HG02852 (cell line): Measurements from ENCODE around the gene B9D1.

Experiments used
- ATAC-seq: cut with Tn5 transposase; IDR thresholded peaks from one replicate; pipeline ENCODE4 v1.9.1; 2021; ENCODE audit warnings: mild to moderate bottlenecking, moderate library complexity; ENCODE audit not compliant: unreplicated experiment

B9D1 gene

GRCh38 chr17:19388791-19389785, 26.6 kb upstream of the B9D1 start:
- no peak for ATAC-seq

GRCh38 chr17:19387921-19388521, 25.5 kb upstream of the B9D1 start:
- ATAC-seq, result no peak

DNA sequence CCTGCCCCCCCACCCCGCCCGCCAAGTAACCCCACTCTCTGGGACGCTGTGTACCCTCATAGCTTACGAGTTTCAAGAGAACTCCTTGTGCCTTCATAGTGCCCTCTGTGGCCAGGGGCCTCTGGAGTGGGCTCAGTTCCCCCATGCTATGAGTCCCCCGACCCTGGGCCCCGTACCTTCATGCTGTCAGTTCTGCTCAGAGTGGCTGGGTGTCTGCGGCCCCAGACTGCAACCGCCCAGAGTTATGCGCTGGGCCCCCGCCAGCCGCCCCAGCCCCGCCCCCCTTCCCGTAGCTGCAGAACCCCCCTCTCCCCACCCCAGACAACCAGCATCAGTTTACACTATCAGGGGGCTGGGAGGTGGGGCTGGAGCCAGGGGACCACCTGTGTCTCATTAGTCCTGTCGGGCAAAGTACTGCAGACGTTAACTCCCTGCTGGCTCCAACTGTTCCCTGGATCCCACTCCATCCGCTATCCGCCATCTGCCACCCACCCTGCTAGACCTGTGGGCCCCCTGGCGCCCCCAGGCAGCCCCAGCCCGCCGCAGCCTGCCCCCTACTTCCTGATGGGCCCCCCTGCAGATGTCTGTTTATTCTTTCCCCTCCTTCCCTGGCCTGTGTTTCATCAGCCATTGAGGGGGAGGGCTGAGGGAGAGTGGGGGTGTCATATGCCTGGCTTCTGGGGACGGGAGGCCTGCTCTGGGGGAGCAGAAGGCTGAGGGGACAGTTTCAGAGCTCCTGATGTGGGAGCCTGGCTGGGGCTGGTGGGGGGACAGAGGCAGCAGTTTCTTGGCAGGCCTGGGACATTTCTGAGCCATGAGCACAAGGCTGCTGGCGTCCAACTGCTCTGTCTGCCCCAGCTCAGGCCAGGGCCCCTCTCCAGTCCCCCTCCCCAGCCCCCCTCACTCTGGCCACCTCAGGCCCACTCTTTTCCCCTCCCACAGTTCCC, 24.7 kb upstream of the B9D1 start, which contains the start of gene MFAP4:
Gene MFAP4, minus strand, starts transcription at position 217 of the 947 bp plus-strand sequence. Its CDS starts 35 bp downstream, at position 182.
- ATAC-seq, result no peak

DNA sequence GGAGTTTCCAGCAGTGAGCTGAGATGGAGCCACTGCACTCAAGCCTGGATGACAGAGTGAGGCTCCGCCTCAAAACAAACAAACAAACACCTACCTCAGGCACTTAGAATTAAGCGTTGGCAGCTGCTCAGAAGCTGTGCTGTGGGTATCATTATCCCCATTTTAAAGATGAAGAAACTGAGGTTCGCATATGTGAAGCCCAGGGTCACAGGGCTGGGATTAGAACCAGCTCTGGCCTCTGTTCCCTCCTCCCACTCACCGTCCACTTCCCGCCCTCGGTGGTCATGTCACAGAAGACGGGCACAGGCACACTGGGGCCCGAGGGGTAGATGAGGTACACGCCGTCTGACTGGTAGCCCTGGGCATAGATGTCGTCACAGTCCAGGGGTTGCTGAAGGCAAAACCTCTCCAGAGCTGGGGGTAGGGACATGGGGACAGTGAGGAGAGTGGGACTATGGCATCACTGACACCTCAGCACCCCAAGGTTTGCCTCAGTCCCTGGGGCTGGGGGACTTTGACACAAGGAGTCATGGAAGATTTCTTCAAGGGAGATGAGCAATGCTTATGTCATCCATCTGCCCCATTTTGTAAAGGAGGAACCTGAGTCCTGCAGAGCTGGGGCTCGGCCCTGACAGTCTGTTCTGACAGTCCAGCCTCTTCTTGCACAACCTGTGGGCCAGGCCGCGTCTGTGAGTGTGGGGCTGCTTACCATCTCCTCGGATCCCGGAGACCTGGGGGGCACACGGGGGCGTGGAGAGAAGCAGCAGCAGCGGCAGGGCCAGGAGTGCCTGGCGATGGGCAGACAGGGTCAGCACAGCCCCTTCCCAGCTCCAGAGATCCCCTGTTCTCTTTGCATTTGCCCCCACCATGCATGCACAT, 23.8 kb upstream of the B9D1 start:
- no peak for ATAC-seq

- ATAC-seq, result no peak
Measured at GRCh38 chr17:19385521-19385983, 23.0 kb upstream of the B9D1 start.

DNA sequence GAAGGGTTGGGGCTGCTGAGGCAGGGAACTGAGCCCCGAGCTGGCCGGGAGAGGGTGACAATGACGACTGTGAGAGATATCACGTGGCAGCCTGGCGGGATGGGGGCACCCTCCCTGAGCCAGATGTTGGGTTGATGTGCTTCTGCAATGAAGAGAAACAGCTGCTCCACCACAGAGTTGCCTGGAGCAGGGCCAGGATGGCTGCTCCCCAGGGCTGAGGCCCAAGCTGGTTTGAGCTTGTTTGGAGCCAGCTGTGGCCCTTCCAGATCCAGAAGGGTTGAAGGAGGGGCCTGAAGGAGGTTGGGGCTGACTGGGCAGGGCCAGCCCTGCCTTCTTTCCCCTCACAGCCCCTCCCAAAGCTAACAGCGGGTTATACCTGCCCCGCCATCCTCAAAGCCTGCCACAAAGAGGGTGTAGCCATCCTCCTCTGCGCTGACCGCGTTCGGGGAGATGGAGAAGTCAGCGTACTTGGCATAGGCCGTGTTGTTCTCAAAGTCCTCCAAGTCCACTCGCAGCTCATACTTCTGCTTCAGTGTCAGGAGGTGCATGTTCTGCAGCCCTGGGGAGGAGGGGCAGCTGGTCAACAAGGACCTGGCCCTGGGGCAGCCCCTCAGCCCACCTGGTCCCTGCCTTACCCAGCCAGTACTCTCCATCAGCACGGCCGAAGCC, 22.3 kb upstream of the B9D1 start:
- no peak for ATAC-seq

DNA sequence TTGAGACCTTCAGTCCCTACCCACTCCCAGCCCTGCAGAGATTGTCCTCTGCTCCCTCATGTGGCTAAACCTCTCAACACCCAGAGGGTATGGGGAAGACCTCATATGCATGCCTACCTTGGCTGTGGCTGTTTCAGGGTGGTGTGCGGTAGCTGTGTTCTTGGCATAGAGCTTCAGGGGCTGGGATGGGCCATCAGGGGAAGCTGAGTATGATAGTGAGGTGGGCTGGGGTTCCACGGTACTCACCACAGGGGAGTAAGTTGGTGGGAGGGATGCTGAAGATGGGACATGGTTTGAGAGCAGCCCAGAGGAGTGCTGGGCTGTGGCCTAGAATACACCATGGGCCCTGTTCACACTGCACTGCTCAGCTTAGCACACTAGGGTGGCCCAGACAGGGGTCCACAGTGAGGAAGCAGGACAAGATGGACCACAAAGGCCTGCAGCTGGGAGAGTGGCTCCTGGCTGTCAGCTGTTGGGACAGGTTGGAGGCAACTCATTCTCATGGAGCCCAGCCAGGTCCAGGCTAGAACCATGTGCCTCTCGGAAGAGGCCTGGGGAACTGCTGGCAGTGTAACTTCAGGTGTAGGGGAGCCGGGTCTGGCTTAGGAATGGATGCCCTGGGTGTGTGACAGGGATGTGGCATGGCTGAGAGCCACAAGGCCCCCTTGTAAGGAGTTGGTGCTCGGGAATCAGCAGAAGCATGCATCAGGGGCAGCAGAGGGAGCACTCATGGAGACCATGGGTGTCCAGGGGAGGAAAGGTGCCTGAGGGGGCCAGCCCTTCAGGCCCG, 21.4 kb upstream of the B9D1 start:
- ATAC-seq, result no peak

DNA sequence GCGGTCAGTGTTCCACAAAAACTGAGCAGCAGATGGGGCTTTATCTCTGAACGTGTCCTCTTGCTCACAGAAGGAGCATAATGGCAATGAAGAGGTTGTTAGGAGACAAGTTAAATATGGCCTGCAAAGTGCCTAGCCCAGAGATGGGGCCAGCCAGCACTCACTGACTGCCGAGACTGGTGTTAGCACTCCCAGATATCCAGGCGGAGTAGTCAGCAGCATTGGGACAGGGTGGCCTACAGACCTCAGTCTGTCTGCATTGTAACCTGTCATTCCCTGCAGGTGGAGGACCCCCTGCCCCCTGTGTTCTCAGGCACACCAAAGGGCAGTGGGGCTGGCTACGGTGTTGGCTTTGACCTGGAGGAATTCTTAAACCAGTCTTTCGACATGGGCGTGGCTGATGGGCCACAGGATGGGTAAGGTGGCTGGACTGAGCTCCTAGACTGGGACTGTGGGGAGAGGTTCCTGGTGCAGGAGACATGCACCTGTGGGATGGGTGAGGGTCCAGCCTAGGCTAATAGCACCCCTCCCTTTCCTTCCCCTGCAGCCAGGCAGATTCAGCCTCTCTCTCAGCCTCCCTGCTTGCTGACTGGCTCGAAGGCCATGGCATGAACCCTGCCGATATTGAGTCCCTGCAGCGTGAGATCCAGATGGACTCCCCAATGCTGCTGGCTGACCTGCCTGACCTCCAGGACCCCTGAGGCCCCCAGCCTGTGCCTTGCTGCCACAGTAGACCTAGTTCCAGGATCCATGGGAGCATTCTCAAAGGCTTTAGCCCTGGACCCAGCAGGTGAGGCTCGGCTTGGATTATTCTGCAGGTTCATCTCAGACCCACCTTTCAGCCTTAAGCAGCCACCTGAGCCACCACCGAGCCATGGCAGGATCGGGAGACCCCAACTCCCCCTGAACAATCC, 20.3 kb upstream of the B9D1 start:
- ATAC-seq, result no peak

GRCh38 chr17:19381741-19382444, 19.4 kb upstream of the B9D1 start:
- ATAC-seq, result no peak

DNA sequence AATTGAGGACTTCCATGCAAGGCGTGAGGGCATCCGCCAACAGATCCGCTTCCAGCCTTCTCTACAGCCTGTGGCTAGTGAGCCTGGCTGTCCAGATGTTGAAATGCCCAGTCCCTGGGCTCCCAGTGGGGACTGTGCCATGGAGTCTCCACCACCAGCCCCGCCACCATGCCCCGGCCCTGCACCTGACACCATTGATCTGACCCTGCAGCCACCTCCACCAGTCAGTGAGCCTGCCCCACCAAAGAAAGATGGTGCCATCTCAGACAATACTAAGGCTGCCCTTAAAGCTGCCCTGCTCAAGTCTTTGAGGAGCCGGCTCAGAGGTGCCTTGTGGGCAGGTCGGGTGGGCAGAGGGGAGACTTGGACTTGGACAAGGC, 18.8 kb upstream of the B9D1 start:
- ATAC-seq, result no peak

GRCh38 chr17:19380481-19381301, 18.2 kb upstream of the B9D1 start:
- no peak for ATAC-seq

- ATAC-seq, result no peak
Measured at GRCh38 chr17:19379361-19380065, 17.0 kb upstream of the B9D1 start.

- ATAC-seq, result peak; percentile 29
Measured at GRCh38 chr17:19378416-19379360, 16.2 kb upstream of the B9D1 start, which contains the start of gene MAPK7. TSS of gene MAPK7 (plus strand) at chr17:19378498. CDS start at chr17:19378901, 403 bp downstream.
